ENCODE data around the gene PDE11A.
"Not testable (repeated sequence)": the region's sequence is repeated elsewhere in the genome, so short reads cannot be mapped to it uniquely, and the experiment has no call there.

PDE11A gene

DNA sequence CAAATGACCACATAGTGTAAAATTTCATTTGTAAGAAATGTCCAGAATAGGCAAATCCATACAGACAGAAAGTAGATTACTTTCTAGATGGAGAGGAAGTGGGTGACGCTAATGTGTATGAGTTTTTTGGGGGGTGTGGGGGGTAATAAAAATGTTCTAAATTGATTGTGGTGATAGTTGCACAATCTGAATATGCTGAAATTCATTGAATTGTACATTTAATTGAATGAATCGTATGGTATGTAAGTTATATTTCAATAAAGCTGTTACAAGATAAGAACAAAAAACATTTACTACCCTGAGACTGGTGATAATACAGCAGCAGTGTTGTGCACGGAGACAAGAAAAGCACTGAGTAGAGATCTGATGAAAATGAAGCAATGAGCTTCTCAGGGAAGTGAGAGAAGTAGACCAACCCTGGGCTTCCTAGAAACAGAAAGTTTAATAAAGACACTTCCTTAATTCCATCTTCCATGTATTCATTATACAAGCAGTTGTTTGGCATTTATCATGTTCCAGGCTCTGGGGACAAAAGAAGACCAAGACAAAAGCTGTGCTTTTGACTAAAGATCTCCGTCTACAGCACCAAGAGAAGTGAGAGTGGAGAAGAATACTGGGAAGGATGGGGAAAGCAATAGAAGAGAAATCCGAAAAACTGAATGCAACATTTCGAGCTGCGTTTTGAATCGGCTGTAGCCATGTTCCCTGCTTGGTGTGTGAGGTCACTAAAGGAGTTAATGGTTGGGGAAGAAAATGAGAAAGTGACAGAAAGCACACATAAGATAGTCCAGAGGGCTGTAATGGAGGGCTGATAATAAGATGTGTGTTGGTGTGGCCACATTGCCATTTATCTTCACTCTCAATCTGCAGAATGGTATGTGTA is 1.8 kb upstream of the PDE11A start:
- DNase-seq = peak; percentile 66

DNA sequence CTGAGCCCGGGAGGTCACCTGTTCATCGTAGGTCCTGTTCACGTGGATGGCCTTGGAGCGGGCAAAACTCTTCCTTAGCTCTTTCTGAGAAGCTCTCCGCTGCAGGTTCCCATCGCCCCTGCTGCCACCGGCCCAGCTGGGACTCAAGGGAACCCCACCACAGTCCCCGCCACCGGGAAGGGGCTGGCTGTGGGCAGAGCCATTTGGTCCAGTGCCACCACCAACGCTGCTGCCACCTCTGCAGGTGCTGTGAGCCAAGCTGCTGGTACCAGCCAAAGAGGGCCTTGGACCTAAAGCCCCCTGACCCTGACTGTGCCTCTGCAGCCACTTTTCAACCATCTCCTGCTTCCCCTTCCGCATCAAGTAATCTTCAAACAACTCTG is 586 bp downstream of the PDE11A start:
- no peak for DNase-seq

DNA sequence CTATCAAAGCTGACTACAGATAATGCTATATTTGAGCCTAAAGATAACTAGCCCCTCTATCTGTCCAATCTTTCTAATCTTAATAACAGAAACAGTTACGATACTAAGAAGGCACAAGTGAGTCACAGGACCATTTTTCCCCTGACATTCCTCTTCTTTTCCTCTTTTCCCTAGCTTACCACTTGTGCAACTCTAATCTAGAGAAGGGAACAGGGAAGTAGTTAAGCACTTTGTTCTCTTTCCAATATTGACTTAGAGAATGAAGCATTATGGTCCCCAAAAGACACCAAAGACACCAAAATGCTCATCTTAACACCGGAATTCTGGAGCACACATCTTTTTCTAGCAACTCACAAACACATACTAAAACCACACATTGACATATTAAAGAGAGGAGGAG is 1.8 kb downstream of the PDE11A start:
- DNase-seq = no peak

DNA sequence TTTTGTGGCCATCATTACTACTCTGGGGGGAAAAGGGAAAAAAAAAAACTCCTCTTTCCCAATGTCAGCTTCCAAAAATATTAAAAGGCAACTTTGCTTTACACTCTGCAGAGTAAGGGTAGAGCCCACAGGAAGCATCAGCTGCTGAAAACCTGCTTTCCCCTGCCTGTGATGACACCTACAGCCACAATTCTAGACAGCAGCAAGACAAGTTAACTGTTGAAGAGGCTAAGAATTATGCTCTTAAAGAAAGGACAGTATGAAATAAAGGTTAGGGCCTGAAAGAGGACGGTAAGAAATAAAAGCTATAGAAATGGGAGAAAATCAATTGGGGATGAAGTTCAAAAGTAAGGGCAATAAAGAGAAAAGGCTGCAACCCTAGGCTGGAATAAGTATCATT is 3.0 kb downstream of the PDE11A start:
- no peak for DNase-seq

DNA sequence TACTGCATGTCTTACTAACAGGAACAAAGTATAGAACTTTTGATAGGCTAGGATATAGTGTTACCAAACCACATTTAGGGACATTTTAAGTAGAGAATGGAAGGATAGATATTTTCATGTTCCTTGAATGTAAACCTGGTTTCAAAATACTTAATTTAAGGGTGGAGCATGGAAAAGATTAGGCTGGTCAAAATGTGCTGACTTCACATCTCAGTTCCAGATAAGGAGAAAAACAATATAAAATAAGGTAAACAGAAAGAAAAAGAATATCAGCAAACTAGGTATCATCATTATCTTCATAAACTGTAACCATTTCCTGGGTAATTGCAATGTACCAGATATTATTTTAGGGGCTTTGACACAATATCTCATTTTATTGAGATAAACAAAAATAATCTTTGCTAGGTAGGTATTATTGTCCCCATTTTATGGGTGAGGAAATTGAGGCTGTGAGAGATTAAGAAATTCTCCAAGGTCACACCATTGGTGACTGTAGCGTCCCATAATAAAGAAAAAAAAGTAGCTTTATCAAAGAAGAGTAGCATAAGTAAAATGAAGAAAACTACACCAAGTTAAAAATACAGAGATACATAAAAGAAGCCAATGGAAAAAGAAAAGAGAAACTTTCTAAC is 3.6 kb downstream of the PDE11A start:
- no peak for DNase-seq

DNA sequence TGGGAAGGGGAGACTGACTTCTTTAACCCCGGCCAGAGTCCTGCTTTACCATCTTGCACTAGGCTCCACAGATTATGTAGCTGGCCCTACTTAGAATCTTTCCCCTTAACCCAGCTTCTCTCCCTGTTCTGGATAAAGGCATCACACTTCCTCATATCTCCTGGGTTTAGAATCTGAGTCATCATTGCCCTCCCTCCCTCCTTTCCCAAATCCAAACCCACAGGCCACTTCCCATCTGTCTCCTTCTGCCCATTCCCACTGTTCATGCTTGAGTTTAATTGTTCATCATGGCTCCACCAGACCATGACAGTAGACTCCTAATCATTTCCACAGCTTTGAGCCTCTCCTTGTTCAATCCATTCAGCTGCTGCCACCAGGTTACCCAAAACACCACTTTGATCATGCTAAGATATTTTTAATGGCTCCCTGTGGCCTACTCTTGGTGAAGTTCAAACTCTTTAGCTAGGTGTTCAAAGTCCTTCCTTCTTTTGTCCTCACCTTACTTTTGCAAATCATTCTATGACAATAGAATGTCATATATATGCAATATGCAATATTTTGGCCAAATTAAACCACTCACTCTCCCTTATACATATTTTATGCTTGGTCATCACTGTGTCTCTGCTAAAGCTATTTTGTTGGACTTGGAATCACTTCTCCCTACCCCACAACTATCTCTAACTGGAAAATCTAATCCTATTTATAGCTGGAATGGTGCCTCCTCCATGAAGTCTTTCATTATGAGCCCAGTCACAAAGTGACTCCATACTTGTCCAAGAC is 5.5 kb downstream of the PDE11A start:
- DNase-seq = no peak

DNA sequence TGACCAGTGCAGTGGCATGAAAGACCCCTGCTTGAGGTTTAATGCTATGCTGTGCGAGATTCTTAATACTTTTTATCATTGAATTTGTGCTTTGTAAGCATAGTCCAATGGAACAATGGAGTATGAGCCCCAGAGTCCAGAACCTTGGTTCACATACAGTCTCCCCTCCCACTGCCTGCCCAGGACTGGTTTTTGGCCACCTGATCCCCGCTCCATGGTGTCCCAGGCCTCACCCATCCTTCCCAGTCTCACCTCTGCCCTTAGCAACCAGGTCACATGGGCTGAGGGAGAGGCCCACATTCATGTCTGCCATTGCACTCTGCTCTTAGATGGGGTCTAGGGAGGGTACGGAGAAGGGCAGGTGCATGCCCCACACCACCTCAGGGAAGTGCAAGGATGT is 6.3 kb downstream of the PDE11A start:
- DNase-seq = no peak

DNA sequence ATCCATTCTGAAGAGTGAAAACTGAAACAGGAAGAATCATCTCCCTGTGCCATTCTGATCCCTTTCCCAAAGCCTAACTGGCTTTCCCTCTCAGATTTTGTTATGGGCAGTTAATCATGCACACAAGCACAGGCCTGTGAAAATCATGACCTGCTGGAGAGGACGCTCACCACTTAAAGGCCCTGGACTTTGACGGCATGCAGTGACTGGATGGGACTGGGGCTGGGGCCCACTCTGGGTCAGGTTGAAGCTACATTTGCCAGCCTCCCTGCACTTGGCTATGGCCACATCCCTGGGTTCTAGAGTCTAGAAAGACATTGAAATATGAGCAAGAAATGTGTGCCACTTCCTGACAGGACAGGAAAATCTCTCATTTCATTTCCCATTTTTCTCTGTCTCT is 12.9 kb downstream of the PDE11A start:
- no peak for DNase-seq

DNA sequence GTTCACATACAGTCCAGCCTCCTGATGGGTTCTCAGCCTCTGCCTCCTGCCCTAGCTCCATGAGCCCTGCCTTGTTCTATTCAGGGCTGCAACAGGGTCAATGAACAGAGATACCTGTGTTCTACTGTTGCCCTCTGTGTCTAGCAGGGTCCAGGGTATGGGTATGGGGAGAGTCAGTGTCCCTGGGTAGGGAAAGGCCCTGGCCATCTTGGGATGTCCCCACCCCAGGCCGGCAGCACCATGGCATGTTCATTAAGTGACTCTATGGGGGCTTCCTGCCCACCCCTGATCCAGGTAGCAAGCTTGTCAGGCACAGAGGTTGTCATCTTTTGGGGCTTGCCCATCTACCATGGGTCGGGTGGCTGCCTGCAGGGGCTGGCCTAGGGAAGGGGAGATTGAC is 13.5 kb downstream of the PDE11A start:
- DNase-seq = no peak

DNA sequence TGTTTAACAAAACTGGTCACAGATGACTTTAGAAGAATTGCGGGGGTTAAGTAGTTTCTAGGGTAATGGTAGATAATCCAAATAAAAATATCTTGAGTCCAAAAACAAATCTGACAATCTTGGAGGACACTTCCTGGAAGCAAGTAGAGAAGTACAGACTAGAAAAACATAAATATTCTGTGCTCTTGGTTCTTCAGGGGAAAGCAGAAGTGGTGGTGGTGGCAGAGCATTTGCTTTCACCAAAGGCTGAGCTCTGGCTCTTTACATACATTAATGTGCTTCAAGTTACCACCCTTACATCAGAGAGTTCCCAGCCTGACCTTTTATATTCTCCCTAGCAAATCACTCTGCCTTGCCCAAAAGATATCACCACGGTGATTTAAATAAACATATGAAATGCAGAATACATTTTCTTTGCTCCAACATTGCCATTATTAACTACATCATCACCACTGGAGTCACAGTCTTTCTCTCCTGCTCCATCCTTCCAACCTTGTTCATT is 15.3 kb downstream of the PDE11A start:
- DNase-seq = no peak

DNA sequence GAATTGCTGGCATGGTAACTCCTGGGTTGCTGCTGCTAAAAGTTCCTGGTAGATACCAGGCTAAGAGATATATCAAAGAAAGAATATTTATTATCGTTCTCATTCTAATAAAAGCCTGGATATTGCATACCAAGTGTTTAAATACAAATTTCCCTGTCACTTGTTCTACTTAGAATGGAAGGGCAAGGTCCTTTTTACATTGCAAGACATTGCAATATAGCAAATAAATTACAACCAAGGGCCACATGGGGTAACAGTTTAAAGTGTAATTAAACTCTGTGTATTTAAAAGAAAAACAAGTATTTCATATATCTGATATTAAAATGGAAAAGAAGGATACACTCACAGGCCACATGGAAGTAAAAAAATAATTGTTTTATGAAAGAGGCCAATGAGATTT is 16.2 kb downstream of the PDE11A start:
- DNase-seq = no peak

DNA sequence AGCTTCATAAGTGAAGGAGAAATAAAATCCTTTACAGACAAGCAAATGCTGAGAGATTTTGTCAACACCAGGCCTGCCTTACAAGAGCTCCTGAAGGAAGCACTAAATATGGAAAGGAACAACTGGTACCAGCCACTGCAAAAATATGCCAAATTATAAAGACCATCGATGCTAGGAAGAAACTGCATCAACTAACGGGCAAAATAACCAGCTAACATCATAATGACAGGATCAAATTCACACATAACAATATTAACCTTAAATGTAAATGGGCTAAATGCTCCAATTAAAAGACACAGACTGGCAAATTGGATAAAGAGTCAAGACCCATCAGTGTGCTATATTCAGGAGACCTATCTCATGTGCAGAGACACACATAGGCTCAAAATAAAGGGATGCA is 21.3 kb downstream of the PDE11A start:
- not testable (repeated sequence) for DNase-seq

DNA sequence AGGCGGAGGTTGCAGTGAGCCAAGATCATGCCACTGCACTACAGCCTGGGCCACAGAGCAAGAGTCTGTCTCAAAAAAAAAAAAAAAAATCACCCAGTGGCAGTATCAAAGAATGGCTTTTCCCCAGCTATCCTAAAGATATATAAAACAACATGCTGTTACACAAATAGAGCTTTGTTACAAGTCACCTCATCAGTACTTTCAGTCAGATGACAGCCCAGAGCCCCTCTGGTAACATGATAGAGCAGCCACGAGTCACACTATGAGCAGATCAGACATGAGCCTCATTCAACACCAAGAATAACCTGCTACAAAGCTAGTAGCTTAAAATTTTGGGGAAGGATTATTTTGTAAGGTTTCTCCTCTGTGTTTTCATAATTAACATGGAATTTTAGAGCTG is 25.2 kb downstream of the PDE11A start:
- DNase-seq = no peak

DNA sequence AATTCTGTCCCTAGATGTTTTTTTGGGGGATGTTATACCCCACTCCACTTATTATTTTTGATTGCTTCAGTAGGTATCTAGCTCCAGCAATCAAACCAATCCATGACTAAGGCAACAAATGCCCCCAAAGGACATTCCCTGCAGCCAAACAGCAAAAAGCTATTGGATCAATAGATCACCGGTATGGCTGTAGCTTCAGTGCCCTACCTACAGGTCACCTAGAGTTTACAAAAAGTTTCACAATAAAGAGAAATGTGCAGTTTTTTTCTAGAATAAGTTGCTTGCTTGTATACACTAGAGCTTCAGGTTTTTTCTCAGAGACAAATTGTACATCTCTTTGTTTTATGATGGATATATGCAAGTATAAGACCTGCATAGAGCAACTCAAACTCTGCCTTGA is 27.7 kb downstream of the PDE11A start:
- no peak for DNase-seq

DNA sequence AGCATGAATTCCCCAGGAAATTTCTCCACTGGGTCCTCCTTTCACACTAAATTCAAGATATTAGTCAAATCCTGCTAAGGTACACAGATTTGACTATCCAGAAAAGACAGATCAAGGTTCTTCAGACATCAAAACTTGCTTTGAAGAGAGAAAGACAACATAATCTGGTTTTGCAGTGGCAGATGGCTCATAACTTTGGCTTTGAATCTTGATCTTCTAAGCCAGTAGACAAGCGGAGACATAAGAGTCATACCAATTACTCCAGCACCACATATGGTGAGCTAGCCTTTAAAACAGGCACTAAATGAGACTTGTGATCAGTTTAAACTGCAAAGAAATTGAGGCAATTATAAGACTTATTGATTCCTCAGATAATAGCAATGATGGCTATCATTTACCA is 29.3 kb downstream of the PDE11A start:
- DNase-seq = no peak

DNA sequence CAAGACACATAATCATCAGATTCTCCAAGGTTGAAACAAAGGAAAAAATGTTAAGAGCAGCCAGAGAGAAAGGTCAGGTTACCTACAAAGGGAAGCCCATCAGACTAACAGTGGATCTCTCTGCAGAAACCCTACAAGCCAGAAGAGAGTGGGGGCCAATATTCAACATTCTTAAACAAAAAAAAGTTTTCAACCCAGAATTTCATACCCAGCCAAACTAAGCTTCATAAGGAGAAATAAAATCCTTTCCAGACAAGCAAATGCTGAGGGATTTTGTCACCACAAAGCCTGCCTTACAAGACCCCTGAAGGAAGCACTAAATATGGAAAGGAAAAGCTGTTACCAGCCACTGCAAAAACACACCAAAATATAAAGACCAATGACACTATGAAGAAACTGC is 39.0 kb downstream of the PDE11A start:
- DNase-seq = not testable (repeated sequence)

DNA sequence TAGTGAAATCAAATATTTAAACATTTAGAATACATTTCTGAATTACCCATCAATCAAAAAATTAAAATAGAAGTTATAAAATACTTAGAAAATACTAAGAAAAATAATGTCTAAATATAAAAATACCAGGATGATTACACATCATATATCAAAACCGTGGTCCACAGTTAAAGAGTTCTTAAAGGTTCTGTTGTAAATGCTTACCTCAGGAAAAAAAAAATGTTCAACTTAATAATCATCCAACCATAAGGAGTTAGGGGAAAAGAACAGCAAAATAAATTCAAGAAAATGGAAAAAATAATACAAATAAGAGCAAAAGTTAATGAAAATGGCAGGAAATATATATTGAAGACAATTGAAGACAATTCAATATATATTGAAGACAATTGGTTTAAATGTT is 43.2 kb downstream of the PDE11A start:
- no peak for DNase-seq

DNA sequence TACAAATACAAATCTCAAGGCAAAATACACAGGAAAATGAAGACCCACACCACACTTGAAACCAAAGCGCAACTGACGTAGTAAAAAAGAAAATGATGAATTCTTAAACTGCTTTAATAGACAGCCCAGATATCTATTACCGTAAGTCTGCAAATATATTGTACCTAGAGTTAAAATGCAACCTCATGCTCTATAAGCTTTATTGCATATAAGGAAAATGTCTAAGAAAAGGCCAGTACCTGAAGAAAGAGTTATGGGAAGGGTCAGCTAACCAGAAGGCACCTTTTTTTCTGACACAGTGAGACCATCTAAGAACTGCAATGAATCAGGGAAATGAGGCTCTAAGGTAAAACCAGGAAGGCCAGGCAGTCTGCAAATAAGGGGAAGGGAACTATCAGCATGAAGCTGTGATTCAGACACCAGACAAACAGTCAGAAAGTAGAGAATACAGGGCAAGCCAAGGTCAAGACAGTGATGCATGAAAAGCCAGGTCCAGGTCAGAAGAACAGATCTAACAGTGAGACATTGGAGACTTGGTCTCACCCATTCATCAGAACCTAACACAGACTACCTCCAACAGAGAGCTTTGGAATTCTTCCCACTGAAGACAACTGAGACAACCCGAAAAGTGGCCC is 46.9 kb downstream of the PDE11A start:
- DNase-seq = no peak

DNA sequence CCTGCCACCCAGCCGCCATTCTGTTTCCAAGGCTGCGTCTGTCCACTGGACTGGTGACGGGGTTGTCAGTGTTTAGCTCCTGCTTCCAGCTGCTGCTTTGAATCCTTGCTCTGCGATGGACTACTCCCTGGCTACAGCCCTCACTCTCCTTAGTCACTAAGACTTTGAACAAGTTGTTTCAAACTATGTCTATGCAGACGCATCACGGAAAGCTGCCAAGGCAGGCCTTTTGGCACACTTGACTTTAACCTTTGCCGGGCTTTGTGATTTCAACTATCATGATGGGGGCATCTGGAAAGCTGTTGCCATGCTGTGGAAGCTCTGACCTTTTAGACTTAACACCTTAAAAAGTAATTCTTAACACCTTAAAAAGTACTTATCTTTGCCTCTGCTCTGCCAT is 54.4 kb downstream of the PDE11A start:
- DNase-seq = no peak

DNA sequence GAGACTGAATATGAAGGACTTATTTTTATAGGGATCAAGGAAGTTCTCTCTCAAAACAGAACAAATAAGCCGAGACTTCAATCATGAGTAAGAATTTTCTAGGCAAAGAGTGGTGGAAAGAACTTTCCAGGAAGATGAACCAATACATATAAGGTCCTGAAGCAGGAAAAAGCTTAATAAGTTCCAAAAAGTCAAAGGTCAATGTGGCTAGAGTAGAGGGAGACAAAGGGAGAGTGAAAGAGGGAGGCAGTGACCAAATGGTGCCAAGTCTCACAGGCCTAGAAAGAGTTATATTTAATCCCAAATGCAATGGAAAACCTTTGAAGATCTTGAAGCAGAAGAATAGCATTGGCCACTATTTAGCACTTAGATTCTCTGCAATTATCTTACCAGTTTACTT is 56.0 kb downstream of the PDE11A start:
- no peak for DNase-seq

DNA sequence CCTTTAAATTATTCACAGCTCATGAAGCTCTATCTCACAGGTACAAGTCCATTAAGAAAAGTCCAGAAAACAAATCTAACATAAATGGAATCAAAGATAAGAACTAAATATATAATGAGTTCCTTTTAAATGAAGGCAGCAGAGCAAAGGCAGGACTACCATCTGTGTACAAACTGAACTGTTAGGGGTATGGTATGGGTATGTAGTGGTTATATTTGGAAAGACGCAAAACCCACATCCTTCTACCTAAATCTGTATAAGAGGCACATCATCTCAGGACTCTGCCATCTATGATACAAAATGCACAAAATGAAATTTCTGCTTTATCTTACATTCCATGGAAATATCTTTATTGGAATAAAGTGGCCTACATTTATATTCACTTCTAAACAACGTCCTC is 59.9 kb downstream of the PDE11A start:
- no peak for DNase-seq

DNA sequence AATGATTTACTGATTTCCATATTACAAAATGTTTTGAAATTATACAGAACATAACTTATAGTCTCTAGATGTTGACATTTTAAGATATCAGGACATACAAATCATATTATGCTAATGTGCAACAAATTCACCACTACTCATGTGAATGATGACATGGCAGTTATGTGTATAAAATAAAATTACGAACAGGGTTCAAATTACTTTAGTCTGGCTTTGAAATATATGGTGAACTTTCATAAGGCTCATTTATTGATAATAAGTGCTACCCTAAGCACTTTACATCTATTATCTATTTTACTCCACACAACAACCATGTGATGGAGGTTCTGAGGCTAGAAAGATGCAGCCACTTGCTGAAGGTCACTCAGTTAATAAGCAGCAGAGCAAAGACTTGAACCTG is 62.8 kb downstream of the PDE11A start:
- DNase-seq = no peak

DNA sequence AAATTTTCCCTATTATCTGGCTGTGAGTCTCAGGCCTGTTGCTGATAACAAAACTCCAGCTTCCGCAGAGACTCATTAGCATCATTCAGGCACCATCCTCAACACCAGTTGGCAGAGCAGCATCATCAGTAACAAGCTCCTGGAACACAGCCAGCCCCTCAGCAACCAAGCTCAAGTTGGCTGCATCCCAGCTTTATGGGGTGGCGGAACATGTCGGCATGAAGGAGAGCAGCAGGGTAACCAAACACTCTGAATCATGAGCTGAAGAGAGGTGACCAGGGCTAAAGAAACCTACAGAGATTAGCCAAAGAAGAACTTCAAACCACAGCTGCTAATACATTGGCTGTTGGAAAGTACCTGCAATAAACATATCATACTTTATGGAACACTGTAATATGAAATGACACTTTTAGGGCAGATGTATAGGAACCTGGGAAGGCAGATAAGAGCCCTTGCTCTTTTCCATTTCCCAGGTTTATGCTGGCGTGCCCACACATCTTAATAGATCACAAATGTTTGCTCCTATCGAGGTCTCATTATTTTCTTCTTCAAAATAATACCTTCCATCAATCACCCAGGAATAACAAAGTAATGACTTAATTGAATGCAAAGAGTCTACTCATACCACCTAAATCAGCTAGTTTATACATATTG is 63.8 kb downstream of the PDE11A start:
- DNase-seq = no peak
